Measurements from ENCODE around the gene ATAT1. TPM values are rescaled to one million over a fixed set of nuclear protein-coding genes. Genes with fewer than 3 reads are reported as not detected.
A peak's percentile ranks its signal among the peaks of the same experiment; 100 is the strongest.

Gene ATAT1
- total and polyA plus RNA-seq, 7 donors: 1.9 to 5.2 (median 3.0) TPM

DNA sequence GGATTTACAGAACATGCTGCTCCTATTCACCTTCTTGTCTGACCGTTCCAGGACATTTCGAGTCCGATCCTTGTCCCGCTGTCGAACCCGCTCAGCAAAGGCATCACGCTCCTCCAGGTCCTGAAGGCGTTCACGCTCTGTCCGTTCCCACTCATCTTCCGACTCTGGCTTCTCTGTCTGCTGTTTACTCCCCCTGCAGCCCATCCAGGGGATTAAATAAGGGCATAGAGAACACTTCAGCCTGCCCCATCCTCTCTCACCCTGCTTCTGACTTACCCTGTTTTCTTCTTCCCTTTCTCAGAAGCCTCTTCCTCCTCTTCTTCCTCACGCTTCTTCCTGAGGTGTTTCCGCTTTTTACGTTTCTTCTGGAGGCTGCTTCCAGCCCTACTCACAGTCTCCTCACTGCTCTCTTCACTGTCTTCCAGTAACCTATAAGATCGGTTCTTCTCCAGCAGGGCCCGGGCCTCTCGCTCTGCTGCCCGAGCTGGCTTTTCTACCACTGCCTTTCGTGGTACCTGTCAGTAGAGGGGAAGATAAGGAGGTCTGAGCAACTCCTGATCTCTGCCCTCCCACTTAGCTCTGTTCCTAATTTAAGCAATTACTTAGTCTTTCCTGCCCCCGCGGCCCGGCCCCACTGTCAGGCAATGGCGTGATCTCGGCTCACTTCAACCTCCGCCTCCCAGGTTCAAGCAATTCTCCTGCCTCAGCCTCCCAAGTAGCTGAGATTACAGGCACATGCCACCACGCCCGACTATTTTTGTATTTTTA is 44.3 kb downstream of the ATAT1 start:
- peak overlapping the region; percentile 97 for H3K4me3 ChIP-seq

DNA sequence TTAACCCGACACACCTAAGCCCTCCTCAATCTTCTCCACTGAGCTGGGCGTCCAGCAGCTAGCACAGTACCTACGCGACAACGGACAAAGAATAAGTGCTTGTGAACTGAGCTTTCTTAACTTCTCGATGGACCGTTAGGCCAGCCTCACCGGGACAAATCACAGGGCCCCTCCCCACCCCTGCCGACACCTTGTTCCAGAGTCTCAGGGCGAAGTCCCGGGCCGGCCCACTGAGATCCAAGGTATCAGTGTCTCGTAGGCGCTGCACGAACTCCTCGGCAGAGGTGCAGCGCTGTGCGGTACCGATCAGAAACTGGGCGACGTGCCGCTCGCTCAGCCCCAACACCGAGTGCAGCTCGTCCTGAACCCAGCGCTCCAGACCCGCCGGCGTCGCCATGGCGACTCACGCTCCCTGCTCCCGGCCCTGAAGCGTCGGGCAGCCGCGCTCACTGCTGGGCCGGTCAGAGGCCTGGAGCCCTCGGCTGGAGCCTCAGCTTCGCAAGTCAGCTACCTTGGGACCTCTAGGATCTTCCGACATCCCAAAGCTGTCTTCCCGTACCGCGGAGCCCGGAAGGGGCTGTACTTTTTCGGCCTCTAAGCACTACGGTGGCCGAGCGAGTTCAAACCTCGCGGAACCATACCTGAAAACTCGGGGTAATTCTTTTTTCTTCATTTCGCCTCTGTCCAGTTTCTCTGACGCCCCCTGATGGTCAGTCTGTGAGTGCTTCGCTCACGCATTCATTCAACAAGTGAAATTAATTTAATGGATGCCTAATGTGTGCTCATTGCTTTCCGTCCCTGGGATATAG is 46.0 kb downstream of the ATAT1 start, which contains the start of gene DHX16:
TSS of gene DHX16 (minus strand) at position 562 of the 809 bp plus-strand sequence. CDS start at position 397, 165 bp downstream.
- intact Hi-C loops (cut with DNase I): loop anchor here (5.0 kb wide), 3 partner anchors 35 to 190 kb away; partner anchors contain the start of gene ATAT1 (in 1 of the 2)
- H3K36me3 ChIP-seq (ENCODE audit: insufficient read depth in 1 of 2, low read depth in 1 of 2): peaks cover 7 to 53% of the 10 kb centered on the region in 2 donors
- WGBS, 3 donors: 0 to 1% (median 0%) methylated on average over 57 of the region's 57 CpGs

More for the DNA sequence above, 44.3 kb downstream of the ATAT1 start:
- ATAC-seq (no peak), DNase-seq (no peak)
- Histone ChIP-seq H3K27ac (no peak overlapping the region), H3K4me1 (peaks cover 13% of the 10 kb centered on the region), H3K9me3 (no peaks in the 10 kb centered on the region), H3K27me3 (ENCODE audit: insufficient read depth in 3 of 3, low read length in 2 of 3) (no peaks in the 10 kb centered on the region), H3K36me3 (ENCODE audit: insufficient read depth in 1 of 2, low read depth in 1 of 2) (peaks cover 2 to 53% of the 10 kb centered on the region in 2 donors)
- TF ChIP-seq, protein P1, sequence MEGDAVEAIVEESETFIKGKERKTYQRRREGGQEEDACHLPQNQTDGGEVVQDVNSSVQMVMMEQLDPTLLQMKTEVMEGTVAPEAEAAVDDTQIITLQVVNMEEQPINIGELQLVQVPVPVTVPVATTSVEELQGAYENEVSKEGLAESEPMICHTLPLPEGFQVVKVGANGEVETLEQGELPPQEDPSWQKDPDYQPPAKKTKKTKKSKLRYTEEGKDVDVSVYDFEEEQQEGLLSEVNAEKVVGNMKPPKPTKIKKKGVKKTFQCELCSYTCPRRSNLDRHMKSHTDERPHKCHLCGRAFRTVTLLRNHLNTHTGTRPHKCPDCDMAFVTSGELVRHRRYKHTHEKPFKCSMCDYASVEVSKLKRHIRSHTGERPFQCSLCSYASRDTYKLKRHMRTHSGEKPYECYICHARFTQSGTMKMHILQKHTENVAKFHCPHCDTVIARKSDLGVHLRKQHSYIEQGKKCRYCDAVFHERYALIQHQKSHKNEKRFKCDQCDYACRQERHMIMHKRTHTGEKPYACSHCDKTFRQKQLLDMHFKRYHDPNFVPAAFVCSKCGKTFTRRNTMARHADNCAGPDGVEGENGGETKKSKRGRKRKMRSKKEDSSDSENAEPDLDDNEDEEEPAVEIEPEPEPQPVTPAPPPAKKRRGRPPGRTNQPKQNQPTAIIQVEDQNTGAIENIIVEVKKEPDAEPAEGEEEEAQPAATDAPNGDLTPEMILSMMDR (IDR thresholded peaks at IDR 0.05): no peak
- 84 to 90% (median 85%) methylated on average over 27 of the region's 27 CpGs for WGBS, 3 donors
- intact Hi-C loops (cut with DNase I): loop anchor here (5.0 kb wide), 3 partner anchors 34 to 189 kb away; partner anchors contain the start of gene ATAT1 (in 1 of the 2)

DNA sequence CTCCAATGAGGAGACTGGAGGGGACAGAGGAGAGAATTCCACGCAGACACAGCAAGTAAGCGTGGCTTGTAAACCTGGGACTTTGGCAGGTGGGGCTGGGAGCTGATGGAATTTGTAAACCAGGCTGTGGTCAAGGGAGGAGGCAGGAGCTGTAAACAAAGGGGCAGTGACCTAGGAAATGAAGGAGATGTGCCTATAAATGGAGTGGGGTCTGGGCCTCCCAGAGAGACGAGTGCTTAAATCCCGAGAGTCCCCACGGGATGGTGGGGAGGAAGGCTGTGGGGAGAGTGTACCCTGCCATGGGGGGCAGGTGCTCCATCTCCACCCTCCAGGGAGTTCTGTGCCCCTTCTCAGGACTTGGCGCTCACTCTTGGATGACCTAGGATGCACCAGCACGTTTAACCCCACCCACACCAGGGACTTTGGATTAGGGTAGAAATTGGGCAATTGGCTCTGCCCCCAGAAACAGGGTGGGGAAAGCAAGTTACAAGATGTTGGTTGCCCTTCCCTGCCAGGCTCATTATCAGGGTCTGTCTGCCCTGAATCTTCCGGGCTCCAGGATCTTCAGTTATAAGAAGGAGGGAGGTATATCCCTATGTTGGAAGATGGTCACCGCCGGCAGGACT is 50.1 kb downstream of the ATAT1 start:
- Histone ChIP-seq H3K36me3 (ENCODE audit: insufficient read depth in 1 of 2, low read depth in 1 of 2) (peaks cover 5 to 42% of the 10 kb centered on the region in 2 donors), H3K27me3 (ENCODE audit: insufficient read depth in 3 of 3, low read length in 2 of 3) (no peaks in the 10 kb centered on the region), H3K4me1 (peaks cover 5% of the 10 kb centered on the region), H3K27ac (no peak overlapping the region), H3K9me3 (no peaks in the 10 kb centered on the region), H3K4me3 (no peak overlapping the region)
- TF ChIP-seq, protein P1 (IDR thresholded peaks at IDR 0.05): no peak
- 74 to 84% (median 77%) methylated on average over 9 to 10 of the region's 10 CpGs for WGBS, 3 donors
- DNase-seq (no peak), ATAC-seq (no peak)
- intact Hi-C loops (cut with DNase I): loop anchor here in 1 of 2 donors (5.0 kb wide), 2 partner anchors 104 to 206 kb away; partner anchors contain the start of genes ABCF1 and DDR1

More for the DNA sequence above, 46.0 kb downstream of the ATAT1 start, which contains the start of gene DHX16:
- H3K27me3 ChIP-seq (ENCODE audit: insufficient read depth in 3 of 3, low read length in 2 of 3): no peaks in the 10 kb centered on the region
- peak within 1 kb of the TSS; percentile 97 for H3K4me3 ChIP-seq
- TF ChIP-seq, protein P1 (IDR thresholded peaks at IDR 0.05): peak; percentile 85
- ATAC-seq (peak; percentile 88 to 94 (median 90)), DNase-seq (peak; percentile 97)
- H3K27ac ChIP-seq: peak within 1 kb of the TSS; percentile 78
- peaks cover 13% of the 10 kb centered on the region for H3K4me1 ChIP-seq
- no peaks in the 10 kb centered on the region for H3K9me3 ChIP-seq

DNA sequence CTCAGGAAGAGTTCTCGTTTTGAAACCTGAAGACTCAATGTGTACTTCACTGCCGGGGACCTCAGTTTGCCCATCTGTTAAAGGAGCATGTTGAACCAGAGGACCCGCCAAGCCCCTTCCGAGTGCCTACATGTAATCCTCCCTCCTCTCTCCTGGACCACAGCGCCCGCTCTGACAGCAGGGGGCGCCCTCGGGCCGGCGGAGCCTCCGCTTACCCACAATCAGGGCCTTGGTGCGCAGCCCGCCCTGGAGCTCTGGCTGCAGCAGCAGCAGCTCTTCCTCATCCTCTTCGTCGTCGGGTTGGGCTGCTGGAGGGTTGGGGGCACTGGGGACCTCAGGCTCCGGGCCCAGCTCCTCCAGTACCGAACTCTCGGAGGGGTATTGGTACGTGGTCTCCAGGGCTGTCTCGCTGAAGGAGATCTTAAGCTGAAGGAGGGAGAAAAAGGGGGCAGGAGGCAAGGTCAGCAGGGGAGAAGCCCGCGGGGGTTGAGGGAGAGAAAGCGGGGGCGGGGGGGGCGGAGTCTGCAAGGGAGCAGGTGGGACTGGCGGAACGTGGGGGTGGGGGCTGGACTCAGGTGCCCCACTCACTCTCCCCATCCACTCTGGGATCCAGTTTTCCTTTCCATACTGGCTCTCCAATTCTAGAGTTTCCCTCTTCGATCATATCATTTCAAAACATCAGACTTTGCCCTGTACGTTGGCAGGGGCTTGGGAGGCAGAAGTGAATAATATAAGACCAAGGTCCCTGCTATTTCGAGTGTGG is 52.5 kb downstream of the ATAT1 start:
- intact Hi-C loops (cut with DNase I): loop anchor here (1.0 to 5.0 kb wide), 3 partner anchors 43 to 203 kb away; partner anchors contain the start of genes ABCF1 (in 1 of the 2) and DDR1 (in 1 of the 2)
- peak; percentile 83 to 94 (median 90) for ATAC-seq
- peaks cover 5 to 42% of the 10 kb centered on the region in 2 donors for H3K36me3 ChIP-seq (ENCODE audit: insufficient read depth in 1 of 2, low read depth in 1 of 2)

More for the DNA sequence above, 52.5 kb downstream of the ATAT1 start:
- TF ChIP-seq, protein P1 (IDR thresholded peaks at IDR 0.05): peak; percentile 95
- H3K27ac ChIP-seq: no peak overlapping the region
- no peaks in the 10 kb centered on the region for H3K9me3 ChIP-seq
- H3K27me3 ChIP-seq (ENCODE audit: insufficient read depth in 3 of 3, low read length in 2 of 3): no peaks in the 10 kb centered on the region
- H3K4me3 ChIP-seq: peak overlapping the region; percentile 85
- 19 to 21% (median 19%) methylated on average over 29 to 31 of the region's 31 CpGs for WGBS, 3 donors
- peaks cover 9% of the 10 kb centered on the region for H3K4me1 ChIP-seq
- peak; percentile 88 to 93 for DNase-seq
